Psoas muscle (tissue), 8 donors: Measurements from ENCODE around the gene ADAM8. TPM values are rescaled to one million over a fixed set of nuclear protein-coding genes. Genes with fewer than 3 reads are reported as not detected.

Experiments
- ATAC-seq, 4 donors: fragments of 200-7000 bp; cut with Tn5 transposase; one replicate each; pipeline ENCODE4 v1.9.1; 2020; ENCODE audit warnings: moderate library complexity in 3 of 4, mild to moderate bottlenecking in 2 of 4
- DNase-seq, 2 donors: peaks; one replicate each; pipeline ENCODE4 v3.0.0-alpha.2; 2020
- H3K27ac ChIP-seq: fragments of 200-600 bp; one replicate; pipeline ENCODE4 v1.8.0; 2022
- H3K27me3 ChIP-seq, 3 donors: fragments of 200-600 bp in 1 of 3; one replicate each; pipeline versions ENCODE4 v1.6.1 to v1.8.0; 2013 to 2022; ENCODE audit warnings: low read length in 2 of 3, mild to moderate bottlenecking in 2 of 3, moderate library complexity in 1 of 3; ENCODE audit not compliant: insufficient read depth in 3 of 3
- H3K36me3 ChIP-seq, 2 donors: fragments of 200-600 bp in 1 of 2; one replicate each; pipeline versions ENCODE4 v1.6.1 to v1.8.0; 2013 to 2022; ENCODE audit warnings: low read depth in 1 of 2, mild to moderate bottlenecking in 1 of 2, moderate library complexity in 1 of 2; ENCODE audit not compliant: insufficient read depth in 1 of 2
- H3K4me1 ChIP-seq: fragments of 200-600 bp; one replicate; pipeline ENCODE4 v1.8.0; 2022
- H3K4me3 ChIP-seq: fragments of 200-600 bp; one replicate; pipeline ENCODE4 v1.8.0; 2022; ENCODE audit warnings: mild to moderate bottlenecking
- H3K9me3 ChIP-seq: fragments of 200-600 bp; one replicate; pipeline ENCODE4 v1.8.0; 2022
- CTCF ChIP-seq: fragments of 200-600 bp; IDR thresholded peaks from one replicate; pipeline ENCODE4 v1.8.0; 2022; ENCODE audit warnings: antibody characterized with exemption
- WGBS, 3 donors: extraction: QIAGEN DNeasy Blood & Tissue Kit; methylation state at CpG; one replicate each; pipeline versions ENCODE4 v1.1.6 to v1.1.7; 2013; 5-methylcytosine and 5-hydroxymethylcytosine counted together
- intact Hi-C, 2 donors: fragments of 100-400 bp; cut with DNase I; formaldehyde crosslinking; loops; one replicate each; pipeline versions ENCODE4 v1.11.0 to v1.14.2; 2022
- polyA plus RNA-seq, 3 donors: library from polyadenylated mRNA; stranded (reverse); fragments of 200-250 nt; gene quantifications; one replicate each; pipeline ENCODE4 v1.2.3, GENCODE V29; 2013
- total RNA-seq, 4 donors: library from RNA; stranded (reverse); fragmentation: NEBNext Ultra II Directional in 2 of 4; extraction: Animal tissue kit (Norgen Biotek cat#: 25700) in 2 of 4; gene quantifications; one replicate each; pipeline versions ENCODE4 v1.2.1 to v1.2.4, GENCODE V29; 2021 to 2023
- donor health status: healthy with polysubstance abuse.
- donor health status: DM: no; HTN: no; CAD: no; lungs with moderate emphysema.
- donor health status: Bipolar disorder and iron deficiency.
- donor health status: healthy.
- donor health status: DM: yes; HTN: yes; CAD: no.
- donor health status: DM: no; HTN: no; CAD: no.
- donor health status: DM: no; HTN: no; CAD: no.
- donor health status: DM: yes; HTN: yes; CAD: no.

Gene ADAM8
- total and polyA plus RNA-seq, 7 donors: 0.21 to 2.8 (median 2.2) TPM

- Histone ChIP-seq H3K27me3 (peaks cover 10 to 92% (median 43%) of the 10 kb centered on the region in 3 donors), H3K27ac (no peak overlapping the region), H3K9me3 (no peaks in the 10 kb centered on the region), H3K4me1 (no peaks in the 10 kb centered on the region), H3K4me3 (no peak overlapping the region), H3K36me3 (no peaks in the 10 kb centered on the region)
- no peak for ATAC-seq
- intact Hi-C loops: no loop called here
- WGBS, 3 donors: 16 to 17% (median 17%) methylated on average over 34 to 44 of the region's 44 CpGs
- no peak for TF ChIP-seq CTCF
- DNase-seq: no peak
Measured at GRCh38 chr10:133231244-133231945, 45.3 kb downstream of the ADAM8 start.

GRCh38 chr10:133230387-133231195, 46.1 kb downstream of the ADAM8 start:
- no peak for DNase-seq
- Histone ChIP-seq H3K36me3 (no peaks in the 10 kb centered on the region), H3K27ac (no peak overlapping the region), H3K9me3 (no peaks in the 10 kb centered on the region), H3K4me3 (peak overlapping the region; percentile 25), H3K27me3 (peaks cover 7 to 92% (median 45%) of the 10 kb centered on the region in 3 donors), H3K4me1 (no peaks in the 10 kb centered on the region)
- intact Hi-C loops: no loop called here
- ATAC-seq: no peak
- WGBS, 3 donors: 1 to 2% (median 2%) methylated on average over 53 to 122 of the region's 122 CpGs
- TF ChIP-seq CTCF: no peak

GRCh38 chr10:133230044-133230361, 46.7 kb downstream of the ADAM8 start, which contains the start of gene UTF1:
Gene UTF1 (plus strand): TSS chr10:133230217. CDS start chr10:133230289, 72 bp downstream.
- intact Hi-C loops: no loop called here
- H3K36me3 ChIP-seq: no peaks in the 10 kb centered on the region
- 0 to 2% (median 0%) methylated on average over 21 to 48 of the region's 49 CpGs for WGBS, 3 donors
- no peaks in the 10 kb centered on the region for H3K9me3 ChIP-seq
- no peak for ATAC-seq
- DNase-seq: no peak
- H3K4me3 ChIP-seq: peak within 1 kb of the TSS; percentile 25
- TF ChIP-seq CTCF: no peak
- H3K27me3 ChIP-seq: peaks cover 7 to 92% (median 41%) of the 10 kb centered on the region in 3 donors
- no peak within 1 kb of the TSS for H3K27ac ChIP-seq
- no peaks in the 10 kb centered on the region for H3K4me1 ChIP-seq

GRCh38 chr10:133229265-133230043, 47.2 kb downstream of the ADAM8 start:
- Histone ChIP-seq H3K4me3 (no peak overlapping the region), H3K9me3 (no peaks in the 10 kb centered on the region)
- intact Hi-C loops: no loop called here

More at GRCh38 chr10:133229265-133230043, 47.2 kb downstream of the ADAM8 start:
- TF ChIP-seq CTCF: no peak
- Histone ChIP-seq H3K27me3 (peaks cover 7 to 96% (median 46%) of the 10 kb centered on the region in 3 donors), H3K36me3 (no peaks in the 10 kb centered on the region), H3K4me1 (no peaks in the 10 kb centered on the region), H3K27ac (no peak overlapping the region)
- DNase-seq: no peak
- no peak for ATAC-seq
- WGBS, 3 donors: 4 to 6% (median 5%) methylated on average over 47 to 58 of the region's 58 CpGs
